ENCODE measurements around the gene SMARCC1. TPM values are rescaled to one million over a fixed set of nuclear protein-coding genes. Genes with fewer than 3 reads are reported as not detected.

Gene SMARCC1
- total and polyA plus RNA-seq, 2 experiments from 2014 or later = 35.5 to 38.2 TPM

- peaks cover 3% of the 10 kb centered on the region for H4K20me1 ChIP-seq (ENCODE audit: insufficient read depth, poor library complexity, severe bottlenecking)
- no peaks in the 10 kb centered on the region for H3K9me2 ChIP-seq (replicated peaks; ENCODE audit: insufficient read depth)
- no peak overlapping the region for H3K4me3 ChIP-seq
- peaks cover 70% of the 10 kb centered on the region for H3K79me2 ChIP-seq
- WGBS (ENCODE audit: low lambda C conversion rate, missing lambda C conversion rate) = 97% methylated on average over 3 of the region's 3 CpGs
- no peak overlapping the region for H2AFZ ChIP-seq
- no peaks in the 10 kb centered on the region for H3K36me3 ChIP-seq (replicated peaks; ENCODE audit: insufficient read depth, low read depth)
- no peak for DNase-seq (ENCODE audit: low spot score)
- no peaks in the 10 kb centered on the region for H3K4me1 ChIP-seq (ENCODE audit: insufficient read depth)
- no peak overlapping the region for H3K27ac ChIP-seq
- H3K4me2 ChIP-seq = no peak overlapping the region
- H3K27me3 ChIP-seq = no peaks in the 10 kb centered on the region
- no peaks in the 10 kb centered on the region for H3K9me3 ChIP-seq (ENCODE audit: low read depth)
- no peak for TF ChIP-seq EZH2 (IDR thresholded peaks at IDR 0.05; ENCODE audit: borderline replicate concordance)
- TF ChIP-seq EZH2phosphoT487 (IDR thresholded peaks at IDR 0.05; ENCODE audit: low read depth, severe bottlenecking, unreplicated experiment) = no peak
- TF ChIP-seq, protein P1, sequence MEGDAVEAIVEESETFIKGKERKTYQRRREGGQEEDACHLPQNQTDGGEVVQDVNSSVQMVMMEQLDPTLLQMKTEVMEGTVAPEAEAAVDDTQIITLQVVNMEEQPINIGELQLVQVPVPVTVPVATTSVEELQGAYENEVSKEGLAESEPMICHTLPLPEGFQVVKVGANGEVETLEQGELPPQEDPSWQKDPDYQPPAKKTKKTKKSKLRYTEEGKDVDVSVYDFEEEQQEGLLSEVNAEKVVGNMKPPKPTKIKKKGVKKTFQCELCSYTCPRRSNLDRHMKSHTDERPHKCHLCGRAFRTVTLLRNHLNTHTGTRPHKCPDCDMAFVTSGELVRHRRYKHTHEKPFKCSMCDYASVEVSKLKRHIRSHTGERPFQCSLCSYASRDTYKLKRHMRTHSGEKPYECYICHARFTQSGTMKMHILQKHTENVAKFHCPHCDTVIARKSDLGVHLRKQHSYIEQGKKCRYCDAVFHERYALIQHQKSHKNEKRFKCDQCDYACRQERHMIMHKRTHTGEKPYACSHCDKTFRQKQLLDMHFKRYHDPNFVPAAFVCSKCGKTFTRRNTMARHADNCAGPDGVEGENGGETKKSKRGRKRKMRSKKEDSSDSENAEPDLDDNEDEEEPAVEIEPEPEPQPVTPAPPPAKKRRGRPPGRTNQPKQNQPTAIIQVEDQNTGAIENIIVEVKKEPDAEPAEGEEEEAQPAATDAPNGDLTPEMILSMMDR (IDR thresholded peaks at IDR 0.05; ENCODE audit: poor library complexity) = no peak
Measured at GRCh38 chr3:47652142-47652541, 129.6 kb downstream of the SMARCC1 start.

DNA sequence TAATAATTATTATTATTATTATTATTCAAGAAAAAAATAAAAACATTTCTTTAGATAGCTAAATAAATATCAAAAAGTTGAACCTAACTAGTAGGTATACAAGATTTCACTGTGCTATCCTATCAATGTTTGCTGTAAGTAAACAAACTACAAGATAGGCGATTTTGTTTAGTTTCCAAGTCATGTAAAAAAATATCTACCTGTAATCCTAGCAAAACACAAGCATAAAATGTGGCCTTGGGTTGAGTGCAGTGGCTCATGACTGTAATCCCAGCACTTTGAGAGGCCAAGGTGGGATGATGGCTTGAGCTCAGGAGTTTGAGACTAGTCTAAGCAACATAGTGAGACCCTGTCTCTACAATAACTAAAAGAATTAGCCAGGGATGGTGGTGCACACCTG lies 131.4 kb downstream of the SMARCC1 start:
- Histone ChIP-seq H4K20me1 (ENCODE audit: insufficient read depth, poor library complexity, severe bottlenecking) (no peaks in the 10 kb centered on the region), H3K27me3 (no peaks in the 10 kb centered on the region), H3K79me2 (peaks cover 56% of the 10 kb centered on the region), H3K4me2 (no peak overlapping the region), H3K4me1 (ENCODE audit: insufficient read depth) (no peaks in the 10 kb centered on the region), H3K4me3 (no peak overlapping the region), H2AFZ (no peak overlapping the region), H3K36me3 (replicated peaks; ENCODE audit: insufficient read depth, low read depth) (no peaks in the 10 kb centered on the region), H3K9me3 (ENCODE audit: low read depth) (no peaks in the 10 kb centered on the region), H3K9me2 (replicated peaks; ENCODE audit: insufficient read depth) (no peaks in the 10 kb centered on the region), H3K27ac (no peak overlapping the region)
- TF ChIP-seq EZH2phosphoT487 (IDR thresholded peaks at IDR 0.05; ENCODE audit: low read depth, severe bottlenecking, unreplicated experiment) (no peak), EZH2 (IDR thresholded peaks at IDR 0.05; ENCODE audit: borderline replicate concordance) (no peak)
- TF ChIP-seq, protein P1 (IDR thresholded peaks at IDR 0.05; ENCODE audit: poor library complexity) = no peak
- DNase-seq (ENCODE audit: low spot score) = no peak
- WGBS (ENCODE audit: low lambda C conversion rate, missing lambda C conversion rate) = 74% methylated on average over 1 of the region's 1 CpG

DNA sequence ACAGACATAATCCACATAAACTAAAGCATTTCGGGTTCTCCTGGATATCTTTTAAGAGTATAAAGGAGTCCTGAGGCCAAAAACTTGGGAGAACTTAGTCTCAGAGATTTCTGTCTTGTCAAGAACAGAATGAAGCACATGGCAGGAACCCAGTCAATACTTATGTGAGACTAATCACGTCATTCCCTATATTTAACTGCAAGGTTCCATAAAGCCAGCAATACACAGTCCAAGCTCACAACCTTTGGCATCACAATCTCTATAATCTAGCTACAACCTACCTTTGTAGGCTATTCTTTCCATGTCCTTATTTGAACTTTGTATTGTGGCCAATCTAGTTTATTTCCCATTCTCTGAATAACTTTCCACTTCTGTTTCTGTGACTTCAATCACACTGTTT lies 134.1 kb downstream of the SMARCC1 start:
- H3K9me2 ChIP-seq (replicated peaks; ENCODE audit: insufficient read depth) = no peaks in the 10 kb centered on the region
- H2AFZ ChIP-seq = no peak overlapping the region
- DNase-seq (ENCODE audit: low spot score) = no peak
- peaks cover 54% of the 10 kb centered on the region for H3K79me2 ChIP-seq
- H3K36me3 ChIP-seq (replicated peaks; ENCODE audit: insufficient read depth, low read depth) = no peaks in the 10 kb centered on the region
- H3K4me1 ChIP-seq (ENCODE audit: insufficient read depth) = no peaks in the 10 kb centered on the region
- no peak overlapping the region for H3K4me2 ChIP-seq
- 96% methylated on average over 2 of the region's 2 CpGs for WGBS (ENCODE audit: low lambda C conversion rate, missing lambda C conversion rate)
- no peak overlapping the region for H3K4me3 ChIP-seq
- no peaks in the 10 kb centered on the region for H3K9me3 ChIP-seq (ENCODE audit: low read depth)
- no peak overlapping the region for H3K27ac ChIP-seq
- TF ChIP-seq, protein P1 (IDR thresholded peaks at IDR 0.05; ENCODE audit: poor library complexity) = no peak
- TF ChIP-seq EZH2 (IDR thresholded peaks at IDR 0.05; ENCODE audit: borderline replicate concordance) = no peak
- no peak for TF ChIP-seq EZH2phosphoT487 (IDR thresholded peaks at IDR 0.05; ENCODE audit: low read depth, severe bottlenecking, unreplicated experiment)
- H3K27me3 ChIP-seq = no peaks in the 10 kb centered on the region
- no peaks in the 10 kb centered on the region for H4K20me1 ChIP-seq (ENCODE audit: insufficient read depth, poor library complexity, severe bottlenecking)

- Histone ChIP-seq H3K9me2 (replicated peaks; ENCODE audit: insufficient read depth) (no peaks in the 10 kb centered on the region), H3K4me3 (no peak overlapping the region), H3K4me2 (no peak overlapping the region), H3K79me2 (peaks cover 45% of the 10 kb centered on the region), H3K27ac (no peak overlapping the region), H4K20me1 (ENCODE audit: insufficient read depth, poor library complexity, severe bottlenecking) (no peaks in the 10 kb centered on the region), H3K27me3 (no peaks in the 10 kb centered on the region), H3K9me3 (ENCODE audit: low read depth) (no peaks in the 10 kb centered on the region), H3K4me1 (ENCODE audit: insufficient read depth) (no peaks in the 10 kb centered on the region), H3K36me3 (replicated peaks; ENCODE audit: insufficient read depth, low read depth) (no peaks in the 10 kb centered on the region), H2AFZ (no peak overlapping the region)
- DNase-seq (ENCODE audit: low spot score) = no peak
- TF ChIP-seq, protein P1 (IDR thresholded peaks at IDR 0.05; ENCODE audit: poor library complexity) = no peak
- TF ChIP-seq EZH2 (IDR thresholded peaks at IDR 0.05; ENCODE audit: borderline replicate concordance) (no peak), EZH2phosphoT487 (IDR thresholded peaks at IDR 0.05; ENCODE audit: low read depth, severe bottlenecking, unreplicated experiment) (no peak)
- WGBS (ENCODE audit: low lambda C conversion rate, missing lambda C conversion rate) = 73% methylated on average over 4 of the region's 4 CpGs
Measured at GRCh38 chr3:47646362-47646761, 135.3 kb downstream of the SMARCC1 start.
